HepG2 (cell line): ENCODE data around the gene PDE1C. TPM values are rescaled to one million over a fixed set of nuclear protein-coding genes. Genes with fewer than 3 reads are reported as not detected.

Experiments used
- ATAC-seq: fragments of 200-7000 bp; cut with Tn5 transposase; 3 replicates; pipeline ENCODE4 v1.9.1; 2020; ENCODE audit warnings: mild to moderate bottlenecking, moderate library complexity
- BruUV-seq: library from RNA; stranded (reverse); fragments of 400-500 nt; replicated peaks from 2 replicates; lab custom pipeline; 2021; lab: Mats Ljungman, UMichigan
- CTCF ChIA-PET: fragments of 300-600 bp; formaldehyde crosslinking; extraction: SDS; loops from one replicate; lab custom pipeline; 2021; ENCODE audit warnings: low total read pairs, inconsistent platforms, low intra/inter-chr PET ratio; lab: Yijun Ruan, JAX
- POLR2A ChIA-PET: fragments of 350-600 bp; sonication (Branson Sonifier 250); formaldehyde crosslinking; loops from one replicate; lab custom pipeline; 2020; ENCODE audit warnings: antibody characterized with exemption, inconsistent platforms; lab: Yijun Ruan, JAX
- DNase-seq: peaks from one replicate; pipeline ENCODE4 v3.0.0-alpha.2; 2015; ENCODE audit warnings: low spot score
- FAIRE-seq: peaks from 3 replicates; lab custom pipeline; 2011; peaks lifted over from hg19 to GRCh38; lab: Jason Lieb, UNC
- H2AFZ ChIP-seq: one replicate; pipeline ENCODE4 v1.6.1; 2011; ENCODE audit warnings: low read length, inconsistent platforms
- H3K27ac ChIP-seq: fragments of 300-600 bp; 3 replicates; pipeline ENCODE4 v1.8.0; 2011; ENCODE audit warnings: mixed run types, mild to moderate bottlenecking, mixed read lengths, low read length, inconsistent platforms; ENCODE audit not compliant: insufficient read depth; ENCODE audit errors: extremely low read length
- H3K27me3 ChIP-seq, 2 experiments: fragments of 200-600 bp in 1 of 2; 2 replicates in 1 of 2; 3 replicates in 1 of 2; pipeline versions ENCODE4 v1.6.0 to v1.8.0; 2011; ENCODE audit warnings: low read length in 2 of 2, mild to moderate bottlenecking in 2 of 2, moderate library complexity in 2 of 2, inconsistent platforms in 1 of 2; ENCODE audit not compliant: insufficient read depth in 2 of 2, control insufficient read depth in 1 of 2
- H3K36me3 ChIP-seq, 2 experiments: fragments of 200-600 bp in 1 of 2; replicated peaks in 1 of 2; 2 replicates in 1 of 2; 3 replicates in 1 of 2; pipeline versions ENCODE4 v1.5.1 to v1.8.0; 2011; ENCODE audit warnings: low read length in 2 of 2, inconsistent platforms in 1 of 2; ENCODE audit not compliant: insufficient read depth in 2 of 2, control insufficient read depth in 1 of 2
- H3K4me1 ChIP-seq: 2 replicates; pipeline ENCODE4 v1.5.1; 2012; ENCODE audit warnings: low read length, inconsistent platforms; ENCODE audit not compliant: insufficient read depth
- H3K4me2 ChIP-seq: 2 replicates; pipeline ENCODE4 v1.6.0; 2011; ENCODE audit warnings: low read depth, low read length, inconsistent platforms
- H3K4me3 ChIP-seq, 3 experiments: fragments of 200-600 bp in 1 of 3; sonication (generic), shearing (Covaris generic) in 1 of 3; replicated peaks in 1 of 3; 2 replicates each; pipeline ENCODE4 v1.5.1; 2011 to 2016; ENCODE audit warnings: low read length in 3 of 3, inconsistent platforms in 2 of 3, low read depth in 2 of 3, mild to moderate bottlenecking in 2 of 3, control low read depth in 1 of 3, mixed read lengths in 1 of 3; ENCODE audit not compliant: insufficient read depth in 1 of 3
- H3K79me2 ChIP-seq: one replicate; pipeline ENCODE4 v1.6.1; 2011; ENCODE audit warnings: low read length, inconsistent platforms; ENCODE audit not compliant: insufficient read depth
- H3K9ac ChIP-seq: 2 replicates; pipeline ENCODE4 v1.6.0; 2011; ENCODE audit warnings: mild to moderate bottlenecking, low read depth, low read length, inconsistent platforms; ENCODE audit not compliant: insufficient read depth
- H3K9me3 ChIP-seq: 2 replicates; pipeline ENCODE4 v1.5.1; 2012; ENCODE audit warnings: mild to moderate bottlenecking, low read length
- H4K20me1 ChIP-seq: 2 replicates; pipeline ENCODE4 v1.6.0; 2011; ENCODE audit warnings: inconsistent platforms, mild to moderate bottlenecking, low read length, moderate library complexity; ENCODE audit not compliant: insufficient read depth
- CBX2 ChIP-seq, 2 experiments: fragments of 200-600 bp in 1 of 2; sonication (generic); formaldehyde crosslinking in 1 of 2; IDR thresholded peaks; 2 replicates each; pipeline versions ENCODE4 v1.7.0 to v1.8.1; 2018 to 2022; ENCODE audit warnings: low read depth in 2 of 2, low read length in 1 of 2, mild to moderate bottlenecking in 1 of 2, missing genetic modification reagents in 1 of 2
- CHD2 ChIP-seq: IDR thresholded peaks from 2 replicates; pipeline ENCODE4 v1.6.1; 2011; ENCODE audit warnings: low read depth, low read length, improper control_type of control experiment
- DR1 ChIP-seq: sonication (generic); formaldehyde crosslinking; IDR thresholded peaks from 2 replicates; pipeline ENCODE4 v1.8.0; 2021; ENCODE audit warnings: mild to moderate bottlenecking, missing genetic modification reagents, inconsistent platforms
- FOXA1 ChIP-seq, 2 experiments: fragments of 450-650 bp in 1 of 2; sonication (generic) in 1 of 2; formaldehyde crosslinking in 1 of 2; IDR thresholded peaks; 2 replicates each; pipeline versions ENCODE4 v1.4.0 to v1.6.1; 2016 to 2020; ENCODE audit warnings: missing genetic modification reagents in 1 of 2
- HNRNPH1 ChIP-seq: fragments of 200-400 bp; formaldehyde crosslinking; optimal IDR thresholded peaks from 2 replicates; pipeline ENCODE3; 2017; ENCODE audit warnings: mild to moderate bottlenecking, low read depth, low read length
- JDP2 ChIP-seq: sonication (generic); formaldehyde crosslinking; IDR thresholded peaks from 2 replicates; pipeline ENCODE4 v1.8.1; 2022; ENCODE audit warnings: missing genetic modification reagents, borderline replicate concordance
- POGZ ChIP-seq: sonication (generic); formaldehyde crosslinking; IDR thresholded peaks from 2 replicates; pipeline ENCODE4 v1.4.0; 2020; ENCODE audit warnings: mild to moderate bottlenecking, missing genetic modification reagents
- SOX6 ChIP-seq, 2 experiments: fragments of 450-650 bp in 1 of 2; sonication (generic) in 1 of 2; formaldehyde crosslinking in 1 of 2; IDR thresholded peaks; 2 replicates each; pipeline versions ENCODE4 v1.4.0 to v1.6.1; 2017 to 2020; ENCODE audit warnings: antibody characterized with exemption in 1 of 2, mild to moderate bottlenecking in 1 of 2, missing genetic modification reagents in 1 of 2
- ZNF614 ChIP-seq: IDR thresholded peaks from 2 replicates; pipeline ENCODE4 v1.6.1; 2018; ENCODE audit warnings: missing biosample characterization, missing genetic modification reagents, inconsistent platforms, borderline replicate concordance
- ZZZ3 ChIP-seq: sonication (generic); formaldehyde crosslinking; IDR thresholded peaks from 2 replicates; pipeline ENCODE4 v1.4.0; 2020; ENCODE audit warnings: missing genetic modification reagents, mild to moderate bottlenecking, borderline replicate concordance
- WGBS: methylation state at CpG from one replicate; pipeline ENCODE4 v1.1.6; 2017; ENCODE audit warnings: low lambda C conversion rate; 5-methylcytosine and 5-hydroxymethylcytosine counted together
- in situ Hi-C: cut with HindIII; loops from 2 replicates; pipeline ENCODE4 v1.10.0; 2017; ENCODE audit warnings: low pct_unique_long_range_greater_than_20kb; ENCODE audit not compliant: extremely low pct_ligation_motif_present
- intact Hi-C: fragments of 100-400 bp; cut with micrococcal nuclease; formaldehyde crosslinking; loops from one replicate; pipeline ENCODE4 v1.10.0; 2022; ENCODE audit not compliant: unreplicated experiment
- polyA plus RNA-seq, 8 experiments: library from polyadenylated mRNA; depleted of rRNA in 3 of 8; stranded (reverse) in 7 of 8; unstranded in 1 of 8; fragments of >200 nt; fragmentation: Illumina TruSeq in 4 of 8; extraction: Trizol in 4 of 8; gene quantifications; 2 replicates each; pipeline versions ENCODE4 v1.2.1 to v1.2.3, GENCODE V29; 2011 to 2016; ENCODE audit warnings: low read depth in 4 of 8, missing spikeins in 1 of 8, mixed read lengths in 1 of 8; ENCODE audit not compliant: insufficient read depth in 1 of 8
- total RNA-seq, 5 experiments: library from RNA; depleted of rRNA; stranded (reverse); fragments of >200 nt; fragmentation: Illumina TruSeq; extraction: Trizol; gene quantifications; 2 replicates each; pipeline ENCODE4 v1.2.3, GENCODE V29; 2016; ENCODE audit warnings: low read depth in 1 of 5
- TF ChIP-seq, protein P1 (sequence below): sonication (generic); formaldehyde crosslinking; IDR thresholded peaks from 2 replicates; pipeline ENCODE4 v1.8.0; 2022; ENCODE audit warnings: missing genetic modification reagents, mild to moderate bottlenecking, inconsistent platforms, borderline replicate concordance
- TF ChIP-seq, protein P2 (sequence below): sonication (generic); formaldehyde crosslinking; IDR thresholded peaks from 2 replicates; pipeline ENCODE4 v1.4.0; 2020; ENCODE audit warnings: missing genetic modification reagents

PDE1C gene
- total and polyA plus RNA-seq, 2 of the 13 experiments (the other 11 are each of a cell fraction or from before 2014, with no cell fraction given): not detected

DNA sequence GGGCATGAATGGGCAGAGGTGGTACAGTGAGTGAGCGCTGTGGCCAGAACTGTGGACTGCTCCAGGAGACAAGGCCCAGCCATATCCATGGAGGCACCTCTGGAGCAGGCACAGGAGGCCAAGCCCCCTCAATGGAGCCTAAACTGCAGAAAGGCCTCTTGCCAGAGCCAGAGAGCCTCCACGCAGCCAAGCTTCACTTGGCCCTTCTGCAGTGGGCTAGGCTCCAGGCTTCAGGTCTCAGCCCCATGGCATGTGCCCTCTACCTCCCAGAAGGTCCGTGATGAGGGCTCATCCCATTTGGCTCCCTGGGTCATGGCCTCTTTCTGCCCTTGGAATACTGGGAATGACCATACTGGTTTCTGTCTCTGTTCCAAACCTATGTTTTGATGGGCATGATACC is 8.9 kb downstream of the PDE1C start:
- intact Hi-C loops: no loop called here
- Histone ChIP-seq H4K20me1 (no peaks in the 10 kb centered on the region), H3K4me1 (no peaks in the 10 kb centered on the region), H2AFZ (no peak overlapping the region), H3K27ac (no peak overlapping the region)
- in situ Hi-C loops: no loop called here
- TF ChIP-seq CBX2 (IDR thresholded peaks at IDR 0.05; ENCODE audit: low read depth, low read length): no peak
- TF ChIP-seq CBX2 (CRISPR knock-in tag; IDR thresholded peaks at IDR 0.05; ENCODE audit: low read depth): no peak
- no peak for TF ChIP-seq ZZZ3 (CRISPR knock-in tag)
- no peak for TF ChIP-seq FOXA1 (IDR thresholded peaks at IDR 0.05)
- TF ChIP-seq FOXA1 (CRISPR knock-in tag; IDR thresholded peaks at IDR 0.05): no peak
- TF ChIP-seq HNRNPH1: no peak
- TF ChIP-seq, protein P1, sequence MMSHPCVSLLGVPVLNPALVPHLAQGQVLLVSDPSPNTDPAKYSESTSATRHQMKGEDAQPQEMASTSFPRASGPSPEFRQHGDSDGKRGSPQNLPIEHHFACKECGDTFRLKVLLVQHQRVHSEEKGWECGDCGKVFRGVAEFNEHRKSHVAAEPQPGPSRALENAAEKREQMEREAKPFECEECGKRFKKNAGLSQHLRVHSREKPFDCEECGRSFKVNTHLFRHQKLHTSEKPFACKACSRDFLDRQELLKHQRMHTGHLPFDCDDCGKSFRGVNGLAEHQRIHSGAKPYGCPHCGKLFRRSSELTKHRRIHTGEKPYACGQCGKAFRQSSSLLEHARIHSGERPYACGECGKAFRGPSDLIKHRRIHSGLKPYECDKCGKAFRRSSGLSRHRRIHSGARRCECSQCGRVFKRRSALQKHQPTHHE: no peak
- no peak for TF ChIP-seq SOX6 (IDR thresholded peaks at IDR 0.05)
- no peak for TF ChIP-seq SOX6 (CRISPR knock-in tag; IDR thresholded peaks at IDR 0.05)
- TF ChIP-seq CHD2: no peak
- TF ChIP-seq, protein P2, sequence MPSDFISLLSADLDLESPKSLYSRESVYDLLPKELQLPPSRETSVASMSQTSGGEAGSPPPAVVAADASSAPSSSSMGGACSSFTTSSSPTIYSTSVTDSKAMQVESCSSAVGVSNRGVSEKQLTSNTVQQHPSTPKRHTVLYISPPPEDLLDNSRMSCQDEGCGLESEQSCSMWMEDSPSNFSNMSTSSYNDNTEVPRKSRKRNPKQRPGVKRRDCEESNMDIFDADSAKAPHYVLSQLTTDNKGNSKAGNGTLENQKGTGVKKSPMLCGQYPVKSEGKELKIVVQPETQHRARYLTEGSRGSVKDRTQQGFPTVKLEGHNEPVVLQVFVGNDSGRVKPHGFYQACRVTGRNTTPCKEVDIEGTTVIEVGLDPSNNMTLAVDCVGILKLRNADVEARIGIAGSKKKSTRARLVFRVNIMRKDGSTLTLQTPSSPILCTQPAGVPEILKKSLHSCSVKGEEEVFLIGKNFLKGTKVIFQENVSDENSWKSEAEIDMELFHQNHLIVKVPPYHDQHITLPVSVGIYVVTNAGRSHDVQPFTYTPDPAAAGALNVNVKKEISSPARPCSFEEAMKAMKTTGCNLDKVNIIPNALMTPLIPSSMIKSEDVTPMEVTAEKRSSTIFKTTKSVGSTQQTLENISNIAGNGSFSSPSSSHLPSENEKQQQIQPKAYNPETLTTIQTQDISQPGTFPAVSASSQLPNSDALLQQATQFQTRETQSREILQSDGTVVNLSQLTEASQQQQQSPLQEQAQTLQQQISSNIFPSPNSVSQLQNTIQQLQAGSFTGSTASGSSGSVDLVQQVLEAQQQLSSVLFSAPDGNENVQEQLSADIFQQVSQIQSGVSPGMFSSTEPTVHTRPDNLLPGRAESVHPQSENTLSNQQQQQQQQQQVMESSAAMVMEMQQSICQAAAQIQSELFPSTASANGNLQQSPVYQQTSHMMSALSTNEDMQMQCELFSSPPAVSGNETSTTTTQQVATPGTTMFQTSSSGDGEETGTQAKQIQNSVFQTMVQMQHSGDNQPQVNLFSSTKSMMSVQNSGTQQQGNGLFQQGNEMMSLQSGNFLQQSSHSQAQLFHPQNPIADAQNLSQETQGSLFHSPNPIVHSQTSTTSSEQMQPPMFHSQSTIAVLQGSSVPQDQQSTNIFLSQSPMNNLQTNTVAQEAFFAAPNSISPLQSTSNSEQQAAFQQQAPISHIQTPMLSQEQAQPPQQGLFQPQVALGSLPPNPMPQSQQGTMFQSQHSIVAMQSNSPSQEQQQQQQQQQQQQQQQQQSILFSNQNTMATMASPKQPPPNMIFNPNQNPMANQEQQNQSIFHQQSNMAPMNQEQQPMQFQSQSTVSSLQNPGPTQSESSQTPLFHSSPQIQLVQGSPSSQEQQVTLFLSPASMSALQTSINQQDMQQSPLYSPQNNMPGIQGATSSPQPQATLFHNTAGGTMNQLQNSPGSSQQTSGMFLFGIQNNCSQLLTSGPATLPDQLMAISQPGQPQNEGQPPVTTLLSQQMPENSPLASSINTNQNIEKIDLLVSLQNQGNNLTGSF (CRISPR knock-in tag): no peak
- no peak for TF ChIP-seq DR1 (CRISPR knock-in tag)
- TF ChIP-seq JDP2: no peak
- no peak for TF ChIP-seq POGZ (CRISPR knock-in tag)
- TF ChIP-seq ZNF614: no peak
- TF ChIP-seq, all 625 proteins: peak for 0
- ChIA-PET CTCF (interaction anchor here (1.3 to 1.9 kb wide), 2 partner anchors 247 to 317 kb away, joined by 6 to 9 read pairs; no protein-coding TSS in a partner anchor), POLR2A (no interaction called here)
- H3K36me3 ChIP-seq: no peaks in the 10 kb centered on the region
- H3K4me3 ChIP-seq: no peak overlapping the region
- H3K4me2 ChIP-seq: no peak overlapping the region
- H3K9me3 ChIP-seq: no peaks in the 10 kb centered on the region
- FAIRE-seq (no peak), ATAC-seq (no peak), DNase-seq (no peak)
- no peaks in the 10 kb centered on the region; a peak in 1 of 5 replicates for H3K27me3 ChIP-seq
- WGBS: 0% methylated on average over 1 of the region's 3 CpGs
- H3K79me2 ChIP-seq: no peaks in the 10 kb centered on the region
- BruUV-seq: no TSS peak
- no peak overlapping the region for H3K9ac ChIP-seq
